VCaP (cell line): ENCODE results near the gene AHSA1.

Experiments used
- H3K27ac ChIP-seq: fragments of 450-650 bp; 2 replicates; pipeline ENCODE4 v1.5.1; 2017
- TF ChIP-seq, protein P1 (sequence below): fragments of 450-650 bp; conservative IDR thresholded peaks from 2 replicates; pipeline ENCODE4 v1.5.1; 2017; ENCODE audit warnings: mild to moderate bottlenecking, moderate library complexity

AHSA1 gene

DNA sequence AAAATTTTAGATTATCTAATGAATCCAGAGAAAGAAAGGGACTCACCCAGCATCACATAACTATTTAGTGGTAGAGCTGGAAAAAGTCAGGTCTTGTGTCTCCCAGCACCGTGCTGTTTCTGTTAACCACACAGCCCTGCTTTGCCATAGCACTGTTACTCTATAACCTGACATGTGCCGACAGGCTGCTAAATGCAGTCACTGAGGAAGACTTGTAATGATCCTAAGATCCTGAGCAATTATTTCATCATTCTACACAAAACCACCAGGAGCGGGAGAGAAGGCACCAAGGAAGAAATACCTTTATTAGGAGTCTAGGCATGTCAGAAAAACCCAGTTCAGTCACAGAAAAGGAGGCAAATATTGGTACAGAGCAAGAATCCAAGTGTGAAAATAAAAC lies 31.5 kb upstream of the AHSA1 start:
- TF ChIP-seq, protein P1, sequence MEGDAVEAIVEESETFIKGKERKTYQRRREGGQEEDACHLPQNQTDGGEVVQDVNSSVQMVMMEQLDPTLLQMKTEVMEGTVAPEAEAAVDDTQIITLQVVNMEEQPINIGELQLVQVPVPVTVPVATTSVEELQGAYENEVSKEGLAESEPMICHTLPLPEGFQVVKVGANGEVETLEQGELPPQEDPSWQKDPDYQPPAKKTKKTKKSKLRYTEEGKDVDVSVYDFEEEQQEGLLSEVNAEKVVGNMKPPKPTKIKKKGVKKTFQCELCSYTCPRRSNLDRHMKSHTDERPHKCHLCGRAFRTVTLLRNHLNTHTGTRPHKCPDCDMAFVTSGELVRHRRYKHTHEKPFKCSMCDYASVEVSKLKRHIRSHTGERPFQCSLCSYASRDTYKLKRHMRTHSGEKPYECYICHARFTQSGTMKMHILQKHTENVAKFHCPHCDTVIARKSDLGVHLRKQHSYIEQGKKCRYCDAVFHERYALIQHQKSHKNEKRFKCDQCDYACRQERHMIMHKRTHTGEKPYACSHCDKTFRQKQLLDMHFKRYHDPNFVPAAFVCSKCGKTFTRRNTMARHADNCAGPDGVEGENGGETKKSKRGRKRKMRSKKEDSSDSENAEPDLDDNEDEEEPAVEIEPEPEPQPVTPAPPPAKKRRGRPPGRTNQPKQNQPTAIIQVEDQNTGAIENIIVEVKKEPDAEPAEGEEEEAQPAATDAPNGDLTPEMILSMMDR = no peak
- no peak overlapping the region for H3K27ac ChIP-seq

DNA sequence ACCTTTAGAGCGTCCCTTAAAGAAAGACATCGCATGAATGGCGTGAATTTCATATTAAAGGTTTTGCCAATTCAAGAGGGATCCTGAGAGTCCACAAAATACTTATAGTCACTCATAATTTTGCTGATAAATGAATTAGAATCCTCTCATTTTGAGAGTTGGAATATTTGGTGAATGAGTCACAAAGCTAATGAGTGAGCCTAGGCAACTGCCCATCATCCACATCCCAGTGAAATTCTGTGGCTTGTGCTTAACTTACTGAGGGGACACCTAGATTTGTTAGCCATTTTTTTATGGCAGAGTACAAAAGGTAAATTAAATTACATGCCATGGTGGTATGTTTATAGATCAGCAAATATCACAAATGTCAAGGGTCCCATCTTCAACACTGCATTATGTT lies 21.9 kb upstream of the AHSA1 start:
- H3K27ac ChIP-seq = no peak overlapping the region
- TF ChIP-seq, protein P1 = no peak

DNA sequence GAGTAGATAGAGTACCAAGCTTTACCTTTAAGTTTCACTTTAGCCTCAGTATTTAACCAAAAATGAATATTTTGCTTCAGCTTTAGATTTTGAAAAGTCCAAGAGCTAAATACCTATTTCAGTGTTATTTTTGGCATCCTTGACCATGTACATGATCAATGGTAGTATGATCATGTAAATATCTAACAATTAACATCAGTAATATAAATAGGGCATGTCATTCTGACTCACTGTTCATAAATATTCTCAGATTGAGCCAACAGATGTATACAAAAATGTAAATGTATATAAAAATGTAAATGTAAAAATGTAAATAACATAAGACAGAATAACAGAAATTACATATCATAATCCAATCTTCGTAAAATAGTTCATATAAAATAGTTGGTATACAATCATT lies 19.3 kb upstream of the AHSA1 start:
- no peak overlapping the region for H3K27ac ChIP-seq

DNA sequence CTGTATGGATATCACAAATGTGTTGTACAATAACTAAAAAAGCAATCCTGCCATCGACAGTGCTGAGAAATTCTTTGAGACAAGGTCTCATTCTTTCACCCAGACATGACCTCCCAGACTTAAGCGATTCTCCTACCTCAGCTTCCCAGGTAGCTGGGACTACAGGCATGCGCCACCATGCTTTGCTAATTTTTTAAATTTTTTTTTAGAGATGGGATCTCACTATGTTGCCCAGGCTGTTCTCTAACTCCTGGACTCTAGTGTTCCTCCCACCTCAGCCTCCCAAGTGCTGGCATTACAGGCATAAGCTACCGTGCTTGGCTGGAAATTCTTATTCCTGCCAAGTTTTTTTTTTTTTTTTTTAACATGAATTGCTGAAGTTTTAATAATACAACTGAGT lies 18.0 kb upstream of the AHSA1 start:
- H3K27ac ChIP-seq = no peak overlapping the region
- TF ChIP-seq, protein P1 = no peak

More for the DNA sequence above, 19.3 kb upstream of the AHSA1 start:
- TF ChIP-seq, protein P1 = no peak

DNA sequence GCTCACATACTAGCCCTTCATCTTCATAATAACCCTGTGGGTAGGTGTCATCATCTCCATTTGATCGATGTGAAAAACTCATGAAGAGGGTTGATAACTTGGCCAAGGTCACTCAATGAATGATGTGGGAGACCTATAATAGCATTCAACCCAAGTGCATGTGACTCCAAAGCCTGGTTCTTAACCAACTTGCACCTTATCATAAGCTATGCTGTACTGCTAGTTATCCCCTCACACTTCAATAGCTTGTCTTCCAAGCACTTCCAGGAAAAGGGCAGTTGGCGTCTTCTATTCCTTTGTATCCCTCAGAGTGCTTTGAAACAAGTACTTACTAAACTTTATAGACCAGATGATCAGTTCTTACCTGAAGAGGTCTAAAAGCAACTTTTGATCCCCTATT lies 15.7 kb upstream of the AHSA1 start:
- no peak overlapping the region for H3K27ac ChIP-seq
- TF ChIP-seq, protein P1 = no peak

DNA sequence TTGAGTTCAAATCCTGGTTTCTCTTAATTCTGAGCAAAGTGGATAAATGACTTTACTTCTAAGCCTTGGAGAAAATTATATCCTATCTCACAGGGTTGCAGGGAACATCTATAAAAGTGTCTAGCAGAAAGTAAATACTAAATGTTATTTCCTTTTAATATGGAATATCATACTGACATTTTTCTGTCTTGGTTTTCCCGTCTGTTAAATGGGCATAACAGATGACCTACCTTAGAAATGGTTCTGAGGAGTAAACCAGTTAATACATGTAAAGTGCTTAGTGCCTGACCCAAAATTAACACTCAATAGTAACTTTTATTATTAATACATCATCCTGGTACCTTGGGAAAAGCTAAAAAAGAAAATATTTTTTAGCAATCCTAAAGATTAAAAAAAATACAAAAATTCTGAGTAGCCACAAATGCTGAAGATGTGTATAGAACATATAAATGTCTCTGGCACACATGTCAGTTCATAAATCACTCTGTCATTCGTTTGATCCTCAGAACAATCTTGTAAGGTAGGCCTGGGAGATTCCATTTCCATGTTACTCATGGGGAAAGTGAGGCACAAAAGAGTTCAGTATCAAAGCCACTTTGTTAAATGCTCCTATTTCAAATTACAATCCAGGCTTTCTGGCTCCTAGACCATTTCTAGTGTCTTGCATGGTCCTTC lies 1.8 kb upstream of the AHSA1 start:
- TF ChIP-seq, protein P1 = no peak
- peak overlapping the region; percentile 91 for H3K27ac ChIP-seq

DNA sequence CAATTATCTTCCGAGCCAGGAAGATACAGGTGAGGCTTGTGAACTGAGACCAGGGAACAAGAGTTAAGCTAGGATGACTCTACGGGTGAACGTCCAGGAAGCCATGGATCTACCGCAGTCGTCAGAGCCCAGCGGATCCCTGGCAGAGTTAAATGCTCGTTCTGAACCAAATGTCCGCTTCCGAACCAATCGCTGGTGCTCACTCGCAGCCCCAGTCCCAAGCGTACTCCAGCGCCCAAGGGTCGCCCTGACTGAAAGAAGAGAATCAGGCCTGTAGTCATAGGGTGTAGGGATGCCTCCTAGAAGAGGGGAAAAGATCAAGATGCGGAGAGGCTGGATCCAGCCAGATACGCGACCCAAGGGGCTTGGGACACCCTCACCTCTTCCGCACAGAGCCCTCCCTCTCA lies 775 bp upstream of the AHSA1 start:
- TF ChIP-seq, protein P1 = no peak
- peak overlapping the region; percentile 91 for H3K27ac ChIP-seq
